NCI-H2196 treated with DMSO at 0.1 percent for 48 hours (cell line): ENCODE measurements around the gene MAP3K13.
A peak's percentile ranks its signal among the peaks of the same experiment; 100 is the strongest.

Source experiments
- DNase-seq: peaks from one replicate; lab custom pipeline; 2025; ENCODE audit not compliant: unreplicated experiment; lab: John Stamatoyannopoulos, UW

MAP3K13 gene

GRCh38 chr3:185498503-185499396 is 135.8 kb downstream of the MAP3K13 start, which contains the start of gene TMEM41A:
Gene TMEM41A, minus strand, starts transcription at chr3:185499035. Its CDS starts 74 bp downstream, at chr3:185498961.
- peak; percentile 97 for DNase-seq

- DNase-seq = no peak
Measured at GRCh38 chr3:185502987-185503386, 140.1 kb downstream of the MAP3K13 start.

GRCh38 chr3:185503521-185503920 is 140.6 kb downstream of the MAP3K13 start:
- DNase-seq = no peak

GRCh38 chr3:185504636-185505035 is 141.7 kb downstream of the MAP3K13 start:
- no peak for DNase-seq

GRCh38 chr3:185507883-185508282 is 144.9 kb downstream of the MAP3K13 start:
- no peak for DNase-seq

- DNase-seq = no peak
Measured at GRCh38 chr3:185508335-185508991, 145.5 kb downstream of the MAP3K13 start.

- no peak for DNase-seq
Measured at GRCh38 chr3:185511711-185512110, 148.8 kb downstream of the MAP3K13 start.

GRCh38 chr3:185517387-185518130 is 154.6 kb downstream of the MAP3K13 start:
- DNase-seq = no peak

- no peak for DNase-seq
Measured at GRCh38 chr3:185519021-185519420, 156.1 kb downstream of the MAP3K13 start.

- DNase-seq = no peak
Measured at GRCh38 chr3:185521349-185522138, 158.6 kb downstream of the MAP3K13 start.

GRCh38 chr3:185526349-185526951 is 163.5 kb downstream of the MAP3K13 start:
- no peak for DNase-seq

GRCh38 chr3:185527364-185527763 is 164.4 kb downstream of the MAP3K13 start:
- no peak for DNase-seq

- DNase-seq = no peak
Measured at GRCh38 chr3:185528532-185528931, 165.6 kb downstream of the MAP3K13 start.

- DNase-seq = no peak
Measured at GRCh38 chr3:185530856-185531255, 167.9 kb downstream of the MAP3K13 start.

- no peak for DNase-seq
Measured at GRCh38 chr3:185532901-185533300, 170.0 kb downstream of the MAP3K13 start.

GRCh38 chr3:185534511-185534910 is 171.6 kb downstream of the MAP3K13 start:
- DNase-seq = no peak

- DNase-seq = peak; percentile 64
Measured at GRCh38 chr3:185537369-185537970, 174.5 kb downstream of the MAP3K13 start.
